WI38 (cell line): Measurements from ENCODE around the gene SMIM35.

Source experiments
- H3K4me3 ChIP-seq: 2 replicates; pipeline ENCODE4 v1.5.1; 2011; ENCODE audit warnings: low read depth, mild to moderate bottlenecking, control low read depth, low read length
- CTCF ChIP-seq: IDR thresholded peaks from 2 replicates; pipeline ENCODE4 v1.5.1; 2012; ENCODE audit warnings: low read depth, mild to moderate bottlenecking, control low read depth, low read length

The SMIM35 gene

GRCh38 chr11:118018401-118018800 is 68.4 kb downstream of the SMIM35 start:
- H3K4me3 ChIP-seq = no peak overlapping the region
- TF ChIP-seq CTCF = no peak

- H3K4me3 ChIP-seq = no peak overlapping the region
- TF ChIP-seq CTCF = no peak
Observed at GRCh38 chr11:118017631-118018315, 69.0 kb downstream of the SMIM35 start.

- no peak for TF ChIP-seq CTCF
- H3K4me3 ChIP-seq = no peak overlapping the region
Observed at GRCh38 chr11:118017111-118017510, 69.7 kb downstream of the SMIM35 start.

GRCh38 chr11:118016104-118016503 is 70.7 kb downstream of the SMIM35 start:
- H3K4me3 ChIP-seq = no peak overlapping the region
- TF ChIP-seq CTCF = no peak

GRCh38 chr11:118015385-118015841 is 71.3 kb downstream of the SMIM35 start:
- no peak for TF ChIP-seq CTCF

GRCh38 chr11:118014022-118014421 is 72.7 kb downstream of the SMIM35 start:
- TF ChIP-seq CTCF = no peak
- no peak overlapping the region for H3K4me3 ChIP-seq

More at GRCh38 chr11:118015385-118015841, 71.3 kb downstream of the SMIM35 start:
- H3K4me3 ChIP-seq = no peak overlapping the region

GRCh38 chr11:118012083-118012669 is 74.6 kb downstream of the SMIM35 start:
- H3K4me3 ChIP-seq = no peak overlapping the region
- TF ChIP-seq CTCF = no peak
